Activated T-cell treated with anti-CD3 and anti-CD28 coated beads, Interleukin-2, amount 50 U/mL, for 4 hours (primary cell): ENCODE measurements around the gene KAT2B. TPM values are rescaled to one million over a fixed set of nuclear protein-coding genes. Genes with fewer than 3 reads are reported as not detected.

Source experiments
- ATAC-seq, 2 donors: fragments of 200-7000 bp; cut with Tn5 transposase; one replicate each; pipeline ENCODE4 v1.10.0; 2021
- DNase-seq: peaks from one replicate; pipeline ENCODE4 v3.0.0-alpha.2; 2020
- H3K27me3 Mint-ChIP-seq: one replicate; pipeline ENCODE4 v1.8.0; 2021; ENCODE audit warnings: low read depth, mixed read lengths
- H3K36me3 Mint-ChIP-seq: one replicate; pipeline ENCODE4 v1.8.0; 2022; ENCODE audit warnings: mixed read lengths; ENCODE audit not compliant: insufficient read depth
- H3K4me1 Mint-ChIP-seq: one replicate; pipeline ENCODE4 v1.8.0; 2021; ENCODE audit warnings: low read depth, mixed read lengths
- H3K4me3 Mint-ChIP-seq: one replicate; pipeline ENCODE4 v1.8.0; 2021; ENCODE audit warnings: mild to moderate bottlenecking, moderate library complexity, mixed read lengths
- H3K9me3 Mint-ChIP-seq: one replicate; pipeline ENCODE4 v1.8.0; 2021; ENCODE audit warnings: mixed read lengths
- total RNA-seq, 3 donors: library from RNA; stranded (reverse); gene quantifications; one replicate each; pipeline ENCODE4 v1.2.1, GENCODE V29; 2021

The KAT2B gene
- total RNA-seq, 3 donors from 2014 or later, result 11.5 to 28.0 (median 18.9) TPM

GRCh38 chr3:20047976-20048883 lies 8.0 kb downstream of the KAT2B start:
- H3K9me3 Mint-ChIP-seq, result no peaks in the 10 kb centered on the region
- H3K36me3 Mint-ChIP-seq, result no peaks in the 10 kb centered on the region
- DNase-seq (no peak), ATAC-seq (no peak)
- H3K4me1 Mint-ChIP-seq, result peaks cover 93% of the 10 kb centered on the region
- H3K4me3 Mint-ChIP-seq, result peak overlapping the region; percentile 29
- H3K27me3 Mint-ChIP-seq, result no peaks in the 10 kb centered on the region

DNA sequence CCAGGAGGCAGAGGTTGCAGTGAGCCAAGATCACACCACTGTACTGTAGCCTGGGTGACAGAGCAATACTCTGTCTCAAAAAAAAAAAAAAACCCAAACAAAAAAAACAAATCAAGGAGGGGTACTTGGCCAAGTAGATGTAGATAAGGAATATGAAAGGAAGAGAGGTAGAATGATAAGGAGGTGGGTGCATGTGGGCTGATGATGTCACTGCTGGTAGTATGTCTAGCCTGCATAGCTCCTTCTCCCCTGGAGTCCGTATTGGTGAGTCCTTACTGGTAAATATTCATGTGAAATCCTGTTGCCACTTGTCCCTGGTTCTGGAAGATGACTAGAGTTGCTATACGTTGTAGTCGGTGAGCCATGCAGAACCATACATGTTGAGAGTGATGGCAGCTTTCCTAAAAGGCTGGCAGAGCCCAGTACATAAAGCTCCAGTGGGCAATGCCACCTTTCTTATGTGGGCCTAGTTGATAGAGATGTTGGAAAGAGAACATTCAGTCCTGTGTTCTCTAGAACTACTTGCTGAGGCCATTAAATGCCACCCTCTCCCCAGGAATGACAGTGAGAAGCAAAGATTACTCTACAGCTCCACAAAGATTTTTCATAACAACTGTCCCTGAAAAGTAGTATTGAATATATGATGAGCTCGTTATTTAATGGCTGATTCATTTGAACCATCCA lies 11.0 kb downstream of the KAT2B start:
- no peaks in the 10 kb centered on the region for H3K9me3 Mint-ChIP-seq
- no peaks in the 10 kb centered on the region for H3K27me3 Mint-ChIP-seq

GRCh38 chr3:20052851-20053250 lies 12.6 kb downstream of the KAT2B start:
- Mint-ChIP-seq H3K36me3 (no peaks in the 10 kb centered on the region), H3K4me3 (no peak overlapping the region), H3K9me3 (no peaks in the 10 kb centered on the region), H3K4me1 (peaks cover 52% of the 10 kb centered on the region), H3K27me3 (no peaks in the 10 kb centered on the region)
- DNase-seq, result no peak
- no peak for ATAC-seq

More for the DNA sequence above, 11.0 kb downstream of the KAT2B start:
- ATAC-seq (no peak), DNase-seq (no peak)
- Mint-ChIP-seq H3K36me3 (no peaks in the 10 kb centered on the region), H3K4me1 (peaks cover 67% of the 10 kb centered on the region), H3K4me3 (no peak overlapping the region)

DNA sequence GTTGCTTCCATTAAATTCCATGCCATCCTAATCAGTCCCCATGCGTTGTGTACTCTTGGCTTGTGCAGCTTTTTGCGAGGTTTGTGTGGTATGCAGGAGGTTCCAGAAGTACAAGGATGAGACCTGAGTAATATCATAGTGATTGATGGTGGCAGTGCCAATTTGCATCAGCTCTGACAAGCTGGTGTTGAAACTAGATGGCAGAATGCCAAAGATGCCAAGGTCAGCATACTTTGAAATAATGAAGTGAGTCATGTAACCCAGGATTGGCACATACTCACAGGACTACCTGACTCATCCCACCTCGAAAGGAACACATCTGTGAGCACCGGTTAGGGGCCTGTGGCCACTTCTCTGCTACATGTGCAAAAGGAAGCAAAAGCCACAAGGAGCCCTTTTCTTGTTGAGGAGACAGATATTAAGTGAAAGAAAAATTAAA lies 14.3 kb downstream of the KAT2B start:
- no peaks in the 10 kb centered on the region for H3K36me3 Mint-ChIP-seq
- H3K9me3 Mint-ChIP-seq, result no peaks in the 10 kb centered on the region
- DNase-seq (peak; percentile 58), ATAC-seq (peak; percentile 85 to 88)
- H3K4me3 Mint-ChIP-seq, result peak overlapping the region; percentile 25
- H3K27me3 Mint-ChIP-seq, result no peaks in the 10 kb centered on the region
- H3K4me1 Mint-ChIP-seq, result peaks cover 40% of the 10 kb centered on the region

GRCh38 chr3:20055020-20055775 lies 15.0 kb downstream of the KAT2B start:
- ATAC-seq (peak; percentile 5 to 19), DNase-seq (no peak)
- no peaks in the 10 kb centered on the region for H3K27me3 Mint-ChIP-seq
- H3K36me3 Mint-ChIP-seq, result peaks cover 5% of the 10 kb centered on the region
- no peaks in the 10 kb centered on the region for H3K9me3 Mint-ChIP-seq
- no peak overlapping the region for H3K4me3 Mint-ChIP-seq
- peaks cover 42% of the 10 kb centered on the region for H3K4me1 Mint-ChIP-seq

DNA sequence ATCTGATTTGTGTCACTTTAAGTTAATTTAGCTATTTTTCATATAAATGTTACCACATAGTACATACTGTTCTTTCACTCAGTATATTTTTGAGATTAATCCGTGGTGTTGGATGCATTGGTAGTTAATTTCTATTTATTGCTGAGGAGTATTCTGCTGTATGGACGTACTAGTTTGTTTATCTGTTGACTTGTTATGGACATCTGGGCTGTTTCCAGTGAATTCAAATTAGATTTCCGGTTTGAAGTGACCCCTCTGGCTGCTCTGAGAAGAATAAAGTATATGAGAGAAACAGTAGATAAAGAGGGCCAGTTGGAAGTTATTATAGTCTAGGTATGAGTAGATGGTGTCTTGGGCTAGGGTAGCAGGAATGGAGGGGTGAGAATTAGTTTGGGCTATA lies 15.6 kb downstream of the KAT2B start:
- DNase-seq, result no peak
- H3K36me3 Mint-ChIP-seq, result peaks cover 5% of the 10 kb centered on the region
- ATAC-seq, result no peak
- peaks cover 40% of the 10 kb centered on the region for H3K4me1 Mint-ChIP-seq
- no peak overlapping the region for H3K4me3 Mint-ChIP-seq
- no peaks in the 10 kb centered on the region for H3K9me3 Mint-ChIP-seq
- no peaks in the 10 kb centered on the region for H3K27me3 Mint-ChIP-seq

DNA sequence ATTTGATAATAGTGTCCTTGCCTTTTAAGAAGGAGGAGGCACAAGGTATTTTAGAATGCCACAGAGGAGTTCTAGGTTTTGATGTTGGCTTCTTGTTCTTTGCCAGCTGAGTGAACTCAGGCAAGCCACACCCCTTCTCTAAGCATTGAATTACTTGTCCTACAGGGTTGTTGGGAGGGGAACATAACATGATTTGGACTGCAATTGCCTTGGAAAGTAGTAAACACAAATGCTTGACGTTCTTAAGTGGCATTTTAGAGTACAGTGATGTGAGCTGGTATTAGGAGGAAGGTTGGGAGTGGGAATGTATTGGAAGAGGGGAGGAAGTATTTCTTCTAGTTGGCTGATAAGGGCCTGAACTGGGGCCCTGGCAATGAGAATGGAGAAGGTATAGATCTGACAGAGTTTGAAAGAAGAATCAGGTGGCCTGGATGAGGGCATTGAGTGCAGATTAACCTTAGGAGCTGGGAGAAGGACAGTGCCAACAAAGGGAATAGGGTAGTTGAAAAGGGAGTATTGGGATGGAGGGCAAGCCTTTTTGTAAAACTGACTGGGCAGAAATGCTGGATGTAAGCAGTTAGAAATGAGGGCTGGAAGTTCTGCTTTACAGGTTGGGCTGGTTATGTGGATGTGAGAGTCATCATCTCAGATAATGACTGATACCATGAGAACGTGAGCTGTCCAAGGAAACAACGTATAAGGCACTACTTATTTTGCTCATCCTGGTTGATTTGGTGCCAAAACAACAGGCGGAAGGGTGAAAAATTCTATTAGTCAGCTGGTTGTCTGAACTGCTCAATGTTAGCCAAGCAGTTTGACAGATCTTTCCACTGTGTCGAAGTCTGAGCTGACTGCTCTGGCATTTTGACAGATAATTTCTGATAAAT lies 16.7 kb downstream of the KAT2B start:
- H3K27me3 Mint-ChIP-seq, result no peaks in the 10 kb centered on the region
- no peaks in the 10 kb centered on the region for H3K9me3 Mint-ChIP-seq
- H3K4me1 Mint-ChIP-seq, result peaks cover 35% of the 10 kb centered on the region
- DNase-seq, result peak; percentile 6
- peak; percentile 31 to 44 for ATAC-seq
- H3K36me3 Mint-ChIP-seq, result peaks cover 5% of the 10 kb centered on the region
- H3K4me3 Mint-ChIP-seq, result no peak overlapping the region

- Mint-ChIP-seq H3K9me3 (no peaks in the 10 kb centered on the region), H3K4me3 (no peak overlapping the region), H3K27me3 (no peaks in the 10 kb centered on the region), H3K4me1 (peaks cover 31% of the 10 kb centered on the region), H3K36me3 (peaks cover 5% of the 10 kb centered on the region)
- no peak for ATAC-seq
- no peak for DNase-seq
These were observed 17.4 kb downstream of the KAT2B start for GRCh38 chr3:20057612-20058180.

DNA sequence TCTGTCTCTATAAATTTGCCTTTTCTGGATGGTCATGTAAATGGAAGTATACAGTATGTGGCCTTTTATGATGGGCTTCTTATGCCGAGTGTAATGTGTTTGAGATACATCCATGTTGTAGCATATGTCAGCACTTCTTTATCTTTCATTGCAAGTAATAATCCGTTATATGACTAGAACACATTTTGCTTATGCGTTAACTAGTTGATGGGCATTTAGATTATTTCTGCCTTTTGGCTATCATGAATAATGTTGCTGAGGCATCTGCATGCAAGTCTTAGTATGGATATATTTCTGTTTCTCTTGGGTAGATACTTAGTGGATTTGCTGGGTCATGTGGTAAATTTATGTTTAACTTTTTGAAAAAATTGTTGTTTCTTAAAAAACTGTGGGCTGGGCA lies 19.7 kb downstream of the KAT2B start:
- H3K4me3 Mint-ChIP-seq, result no peak overlapping the region
- H3K9me3 Mint-ChIP-seq, result no peaks in the 10 kb centered on the region

GRCh38 chr3:20060974-20061685 lies 20.9 kb downstream of the KAT2B start:
- peaks cover 55% of the 10 kb centered on the region for H3K4me1 Mint-ChIP-seq
- H3K4me3 Mint-ChIP-seq, result peak overlapping the region; percentile 27
- ATAC-seq, result peak; percentile 63 to 72
- H3K9me3 Mint-ChIP-seq, result no peaks in the 10 kb centered on the region
- H3K36me3 Mint-ChIP-seq, result peaks cover 7% of the 10 kb centered on the region
- H3K27me3 Mint-ChIP-seq, result no peaks in the 10 kb centered on the region
- DNase-seq, result no peak

More for the DNA sequence above, 19.7 kb downstream of the KAT2B start:
- DNase-seq, result no peak
- H3K36me3 Mint-ChIP-seq, result peaks cover 7% of the 10 kb centered on the region
- H3K4me1 Mint-ChIP-seq, result peaks cover 43% of the 10 kb centered on the region
- ATAC-seq, result no peak
- H3K27me3 Mint-ChIP-seq, result no peaks in the 10 kb centered on the region

DNA sequence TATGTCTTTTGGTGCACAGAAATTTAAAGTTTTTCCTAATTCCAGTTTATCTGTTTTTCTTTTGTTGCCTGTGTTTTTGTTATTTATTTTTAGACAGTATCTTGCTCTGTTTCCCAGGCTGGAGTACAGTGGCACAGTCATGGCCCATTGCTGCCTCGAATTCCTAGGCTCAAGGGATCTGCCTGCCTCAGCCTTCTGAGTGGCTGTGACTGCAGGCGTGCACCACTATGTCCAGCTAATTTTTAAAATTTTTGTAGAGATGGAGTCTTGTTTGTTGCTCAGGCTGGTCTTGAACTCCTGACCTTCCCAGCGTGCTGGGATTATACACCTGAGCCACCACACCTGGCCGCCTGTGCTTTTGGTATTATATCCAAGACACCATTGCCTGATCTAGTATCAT lies 22.8 kb downstream of the KAT2B start:
- Mint-ChIP-seq H3K9me3 (no peaks in the 10 kb centered on the region), H3K27me3 (no peaks in the 10 kb centered on the region), H3K36me3 (peaks cover 7% of the 10 kb centered on the region), H3K4me3 (no peak overlapping the region), H3K4me1 (peaks cover 62% of the 10 kb centered on the region)
- no peak for ATAC-seq
- DNase-seq, result no peak

DNA sequence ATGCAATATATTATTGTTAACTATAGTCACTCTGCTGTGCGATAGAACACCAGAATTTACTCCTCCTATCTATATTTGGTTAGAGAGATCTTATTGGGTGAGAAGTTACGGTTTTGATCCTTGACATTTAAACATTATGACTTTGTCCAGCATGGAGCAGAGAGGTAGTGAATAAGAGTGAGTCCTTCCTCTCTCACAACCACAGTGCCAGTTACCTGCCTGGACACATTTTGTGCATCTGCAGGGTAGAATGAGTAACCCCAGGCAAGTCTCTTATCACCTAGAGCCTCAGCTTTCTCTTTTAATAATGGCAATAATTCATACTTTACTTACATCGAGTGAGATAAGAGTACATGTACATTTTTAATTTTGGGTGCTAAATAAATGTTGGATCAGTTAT lies 24.1 kb downstream of the KAT2B start:
- H3K27me3 Mint-ChIP-seq, result no peaks in the 10 kb centered on the region
- peaks cover 14% of the 10 kb centered on the region for H3K36me3 Mint-ChIP-seq
- peaks cover 71% of the 10 kb centered on the region for H3K4me1 Mint-ChIP-seq
- no peak overlapping the region for H3K4me3 Mint-ChIP-seq
- ATAC-seq (no peak), DNase-seq (no peak)
- no peaks in the 10 kb centered on the region for H3K9me3 Mint-ChIP-seq
